Measurements from ENCODE around the gene ITPR1.
A peak's percentile ranks its signal among the peaks of the same experiment; 100 is the strongest.

The ITPR1 gene

GRCh38 chr3:4776399-4776979, 283.3 kb downstream of the ITPR1 start:
- H3K27ac ChIP-seq: peak overlapping the region; percentile 29; the same call in 1 of the 2 replicates
- TF ChIP-seq CTCF (conservative IDR thresholded peaks at IDR 0.05; ENCODE audit: low read depth): no peak
- DNase-seq (ENCODE audit: low spot score): peak; percentile 4
- POLR2A ChIA-PET (ENCODE audit: low non-redundant PET): no interaction called here
- CTCF ChIA-PET: interaction anchor here (0.6 kb wide), 1 partner anchor 199 kb away, joined by 7 read pairs; no protein-coding TSS in a partner anchor

- DNase-seq (ENCODE audit: low spot score): peak; percentile 26
- TF ChIP-seq CTCF (conservative IDR thresholded peaks at IDR 0.05; ENCODE audit: low read depth): no peak
- ChIA-PET CTCF (interaction anchor here (0.6 to 0.7 kb wide), 2 partner anchors 78 to 198 kb away, joined by 7 read pairs; no protein-coding TSS in a partner anchor), POLR2A (ENCODE audit: low non-redundant PET) (no interaction called here)
- H3K27ac ChIP-seq: no peak overlapping the region
Observed at GRCh38 chr3:4776980-4777581, 283.9 kb downstream of the ITPR1 start.

- CTCF ChIA-PET: no interaction called here
- DNase-seq (ENCODE audit: low spot score): peak; percentile 38
- POLR2A ChIA-PET (ENCODE audit: low non-redundant PET): no interaction called here
- no peak overlapping the region for H3K27ac ChIP-seq
- no peak for TF ChIP-seq CTCF (conservative IDR thresholded peaks at IDR 0.05; ENCODE audit: low read depth)
Observed at GRCh38 chr3:4778119-4778518, 285.0 kb downstream of the ITPR1 start.

GRCh38 chr3:4778740-4779139, 285.6 kb downstream of the ITPR1 start:
- H3K27ac ChIP-seq: no peak overlapping the region
- no peak for TF ChIP-seq CTCF (conservative IDR thresholded peaks at IDR 0.05; ENCODE audit: low read depth)
- no peak for DNase-seq (ENCODE audit: low spot score)
- CTCF ChIA-PET: no interaction called here
- POLR2A ChIA-PET (ENCODE audit: low non-redundant PET): no interaction called here

GRCh38 chr3:4780545-4780957, 287.4 kb downstream of the ITPR1 start:
- TF ChIP-seq CTCF (conservative IDR thresholded peaks at IDR 0.05; ENCODE audit: low read depth): no peak
- ChIA-PET POLR2A (ENCODE audit: low non-redundant PET) (no interaction called here), CTCF (no interaction called here)
- DNase-seq (ENCODE audit: low spot score): no peak
- H3K27ac ChIP-seq: no peak overlapping the region

- ChIA-PET POLR2A (ENCODE audit: low non-redundant PET) (no interaction called here), CTCF (no interaction called here)
- no peak for DNase-seq (ENCODE audit: low spot score)
- no peak overlapping the region for H3K27ac ChIP-seq
- TF ChIP-seq CTCF (conservative IDR thresholded peaks at IDR 0.05; ENCODE audit: low read depth): no peak
Observed at GRCh38 chr3:4782095-4782494, 288.9 kb downstream of the ITPR1 start.
